K562 (cell line): Measurements from ENCODE around the gene UBXN10. TPM values are rescaled to one million over a fixed set of nuclear protein-coding genes. Genes with fewer than 3 reads are reported as not detected.

ENCODE experiments used
- ATAC-seq: fragments of 200-7000 bp; cut with Tn5 transposase; 3 replicates; pipeline ENCODE4 v1.9.1; 2020; ENCODE audit warnings: moderate library complexity
- BruUV-seq: library from RNA; stranded (reverse); fragments of 400-500 nt; replicated peaks from 2 replicates; lab custom pipeline; 2021; lab: Mats Ljungman, UMichigan
- CTCF ChIA-PET: fragments of 300-600 bp; formaldehyde crosslinking; extraction: SDS; loops from one replicate; lab custom pipeline; 2021; ENCODE audit warnings: low intra/inter-chr PET ratio; lab: Yijun Ruan, JAX
- POLR2A ChIA-PET: fragments of 300-600, 350-650 bp; sonication (Branson Sonifier 250); formaldehyde crosslinking; extraction: SDS; loops from one replicate; lab custom pipeline; 2021; ENCODE audit warnings: antibody characterized with exemption, inconsistent platforms; lab: Yijun Ruan, JAX
- DNase-seq, 4 experiments: peaks; one replicate each; pipeline versions ENCODE4 v3.0.0 to v3.0.0-alpha.2; 2011 to 2018; ENCODE audit warnings: low spot score in 3 of 4, mixed read lengths in 3 of 4; ENCODE audit errors: extremely low read depth in 1 of 4
- FAIRE-seq: peaks from 2 replicates; lab custom pipeline; 2011; peaks lifted over from hg19 to GRCh38; lab: Jason Lieb, UNC
- H2AFZ ChIP-seq: 2 replicates; pipeline ENCODE4 v1.6.0; 2011; ENCODE audit warnings: low read depth, low read length, control low read depth, inconsistent platforms
- H3K27ac ChIP-seq: fragments of 200-600 bp; 3 replicates; pipeline ENCODE4 v1.8.0; 2011; ENCODE audit warnings: low read depth, mild to moderate bottlenecking, control low read depth, inconsistent platforms, low read length, moderate library complexity, mixed read lengths; ENCODE audit errors: extremely low read depth
- H3K27me3 ChIP-seq, 2 experiments: fragments of 300-600 bp in 1 of 2; 2 replicates in 1 of 2; 3 replicates in 1 of 2; pipeline versions ENCODE4 v1.6.0 to v1.8.0; 2011; ENCODE audit warnings: inconsistent platforms in 2 of 2, low read length in 2 of 2, mild to moderate bottlenecking in 1 of 2, mixed read lengths in 1 of 2, moderate library complexity in 1 of 2; ENCODE audit not compliant: control insufficient read depth in 2 of 2, insufficient read depth in 2 of 2
- H3K36me3 ChIP-seq: fragments of 300-600 bp; 3 replicates; pipeline ENCODE4 v1.8.0; 2011; ENCODE audit warnings: mild to moderate bottlenecking, low read length, inconsistent platforms; ENCODE audit not compliant: control insufficient read depth, insufficient read depth
- H3K4me1 ChIP-seq, 2 experiments: fragments of 200-600 bp in 1 of 2; replicated peaks in 1 of 2; 2 replicates in 1 of 2; 3 replicates in 1 of 2; pipeline versions ENCODE4 v1.5.1 to v1.8.0; 2011; ENCODE audit warnings: inconsistent platforms in 2 of 2, low read length in 2 of 2, mild to moderate bottlenecking in 1 of 2, mixed read lengths in 1 of 2, moderate library complexity in 1 of 2; ENCODE audit not compliant: control insufficient read depth in 2 of 2, insufficient read depth in 2 of 2
- H3K4me2 ChIP-seq: 2 replicates; pipeline ENCODE4 v1.6.1; 2011; ENCODE audit warnings: low read length, control low read depth, inconsistent platforms, mixed read lengths; ENCODE audit not compliant: insufficient read depth
- H3K4me3 ChIP-seq: fragments of 200-600 bp; sonication (generic), shearing (Covaris generic); 2 replicates; pipeline ENCODE4 v1.5.1; 2016; ENCODE audit warnings: control low read depth, inconsistent platforms
- H3K79me2 ChIP-seq: fragments of 200-600 bp; 3 replicates; pipeline ENCODE4 v1.8.0; 2011; ENCODE audit warnings: low read length, inconsistent platforms; ENCODE audit not compliant: control insufficient read depth, insufficient read depth
- H3K9ac ChIP-seq, 2 experiments: 2 replicates each; pipeline versions ENCODE4 v1.6.0 to v1.6.1; 2011; ENCODE audit warnings: low read depth in 2 of 2, low read length in 2 of 2, control low read depth in 1 of 2, inconsistent platforms in 1 of 2, mild to moderate bottlenecking in 1 of 2, mixed read lengths in 1 of 2; ENCODE audit not compliant: insufficient read depth in 1 of 2
- H3K9me1 ChIP-seq: one replicate; pipeline ENCODE4 v1.6.0; 2011; ENCODE audit warnings: inconsistent platforms, mild to moderate bottlenecking, low read length, moderate library complexity; ENCODE audit not compliant: control insufficient read depth, insufficient read depth
- H3K9me3 ChIP-seq: replicated peaks from 2 replicates; pipeline ENCODE4 v1.5.1; 2011; ENCODE audit warnings: low read depth, low read length, inconsistent platforms; ENCODE audit not compliant: control insufficient read depth, insufficient read depth
- H4K20me1 ChIP-seq: replicated peaks from 2 replicates; pipeline ENCODE4 v1.6.1; 2011; ENCODE audit warnings: low read length, inconsistent platforms, mixed read lengths; ENCODE audit not compliant: control insufficient read depth, insufficient read depth
- ATF1 ChIP-seq, 2 experiments: fragments of 450-650 bp in 1 of 2; IDR thresholded peaks; 2 replicates each; pipeline ENCODE4 v1.6.1; 2016; ENCODE audit warnings: missing compliant biosample characterization in 1 of 2, missing genetic modification characterization in 1 of 2
- ATF3 ChIP-seq, 2 experiments: fragments of 450-650 bp in 1 of 2; sonication (generic) in 1 of 2; formaldehyde crosslinking in 1 of 2; IDR thresholded peaks in 1 of 2; conservative IDR thresholded peaks in 1 of 2; 2 replicates each; pipeline versions ENCODE4 v1.6.1 to v1.8.1; 2016 to 2023; ENCODE audit warnings: mild to moderate bottlenecking in 2 of 2, moderate library complexity in 2 of 2, inconsistent platforms in 1 of 2, missing genetic modification reagents in 1 of 2
- CTCF ChIP-seq, 3 experiments: IDR thresholded peaks in 2 of 3; conservative IDR thresholded peaks in 1 of 3; 2 replicates each; pipeline ENCODE4 v1.5.1; 2011 to 2012; ENCODE audit warnings: low read length in 3 of 3, mild to moderate bottlenecking in 3 of 3, control low read depth in 2 of 3, improper control_type of control experiment in 1 of 3, inconsistent platforms in 1 of 3, low read depth in 1 of 3, mixed read lengths in 1 of 3, moderate library complexity in 1 of 3; ENCODE audit not compliant: insufficient read depth in 2 of 3
- RBFOX2 ChIP-seq: fragments of 200-400 bp; formaldehyde crosslinking; IDR thresholded peaks from 2 replicates; pipeline ENCODE4 v1.6.1; 2017; ENCODE audit warnings: low read depth, mild to moderate bottlenecking, low read length, moderate library complexity
- RCOR1 ChIP-seq, 2 experiments: IDR thresholded peaks; 2 replicates each; pipeline ENCODE4 v1.6.1; 2012; ENCODE audit warnings: low read depth in 2 of 2, low read length in 2 of 2, borderline replicate concordance in 1 of 2, improper control_type of control experiment in 1 of 2
- SMARCE1 ChIP-seq: fragments of 450-650 bp; IDR thresholded peaks from 2 replicates; pipeline ENCODE4 v1.7.1; 2016; ENCODE audit warnings: mild to moderate bottlenecking
- ZNF197 ChIP-seq: fragments of 200-800 bp; sonication (Bioruptor generic); IDR thresholded peaks from 2 replicates; pipeline ENCODE4 v1.6.1; 2016; ENCODE audit warnings: low read depth, missing genetic modification characterization, missing compliant biosample characterization
- WGBS: fragments of 100-300 bp; shearing (Covaris generic); methylation state at CpG from one replicate; pipeline ENCODE4 v1.1.6; 2016; ENCODE audit warnings: low coverage, mixed read lengths; ENCODE audit not compliant: insufficient coverage; ENCODE audit errors: missing lambda C conversion rate; 5-methylcytosine and 5-hydroxymethylcytosine counted together
- in situ Hi-C: fragments of 300-500 bp; cut with MboI; formaldehyde crosslinking; loops from 4 replicates; pipeline ENCODE4 v1.15.0; 2018; ENCODE audit warnings: inconsistent platforms, mixed read lengths
- intact Hi-C: fragments of 100-400 bp; cut with micrococcal nuclease; formaldehyde crosslinking; loops from 2 replicates; pipeline ENCODE4 v1.14.2; 2022
- polyA plus RNA-seq, 8 experiments: library from polyadenylated mRNA; depleted of rRNA in 4 of 8; stranded (reverse) in 5 of 8; unstranded in 3 of 8; fragments of >200 nt; fragmentation: Nextera tagmentation in 2 of 8; fragmentation: Illumina TruSeq in 1 of 8; extraction: Ambion mirVana in 2 of 8; extraction: Trizol in 1 of 8; gene quantifications; 2 replicates each; pipeline versions ENCODE4 v1.2.1 to v1.2.3, GENCODE V29; 2011 to 2014; ENCODE audit warnings: inconsistent platforms in 1 of 8, missing spikeins in 1 of 8
- total RNA-seq, 7 experiments: library from RNA; depleted of rRNA in 6 of 7; stranded (reverse); fragments of >200 nt in 6 of 7; fragmentation: Illumina TruSeq in 2 of 7; extraction: Trizol in 2 of 7; gene quantifications; 2 replicates each; pipeline versions ENCODE4 v1.2.1 to v1.2.3, GENCODE V29; 2011 to 2021; ENCODE audit warnings: low replicate concordance in 1 of 7

UBXN10 gene
- total and polyA plus RNA-seq, 9 of the 15 experiments (the other 6 are each of a cell fraction or from before 2014, with no cell fraction given), result 10.7 to 17.7 (median 13.6) TPM

GRCh38 chr1:20151906-20152598, 33.8 kb upstream of the UBXN10 start (continued):
- no peak for TF ChIP-seq SMARCE1
- TF ChIP-seq RBFOX2, result peak; percentile 59
- TF ChIP-seq RCOR1 (IDR thresholded peaks at IDR 0.05; ENCODE audit: borderline replicate concordance in 1 of 2, low read depth in 2 of 2, low read length in 2 of 2), result 0 out of 4 replicates have a peak, but pooled peaks of 1 of the 2 experiments have one; percentile 16
- TF ChIP-seq ZNF197 (CRISPR knock-in tag), result no peak
- TF ChIP-seq, all 486 proteins: peak for 41

GRCh38 chr1:20152599-20152930, 33.3 kb upstream of the UBXN10 start:
- Histone ChIP-seq H3K9me1 (no peaks in the 10 kb centered on the region), H2AFZ (no peak overlapping the region; the same call in 1 of the 2 replicates), H3K4me1 (peaks cover 0 to 26% of the 10 kb centered on the region in 2 experiments; a peak in 3 of 5 replicates), H3K4me2 (no peak overlapping the region), H3K27ac (no peak overlapping the region), H4K20me1 (no peaks in the 10 kb centered on the region), H3K79me2 (no peaks in the 10 kb centered on the region), H3K27me3 (peaks cover 0 to 18% of the 10 kb centered on the region in 2 experiments; a peak in 2 of 5 replicates), H3K4me3 (no peak overlapping the region), H3K9ac (peak overlapping the region in 1 of 2 experiments; percentile 82; a peak in 1 of 4 replicates), H3K36me3 (no peaks in the 10 kb centered on the region), H3K9me3 (no peaks in the 10 kb centered on the region)
- DNase-seq (no peak), ATAC-seq (no peak), FAIRE-seq (no peak)
- in situ Hi-C loops, result loop anchor here (5.0 kb wide), 1 partner anchor 240 kb away; no protein-coding TSS in a partner anchor
- ChIA-PET POLR2A (interaction anchor here (0.6 to 1.2 kb wide), 2 partner anchors 30 to 35 kb away, joined by 3 to 5 read pairs; no protein-coding TSS in a partner anchor), CTCF (interaction anchor here (0.5 to 3.0 kb wide), 5 partner anchors 52 to 401 kb away, joined by 3 to 24 read pairs (median 17); no protein-coding TSS in a partner anchor)
- TF ChIP-seq ATF1 (CRISPR knock-in tag; IDR thresholded peaks at IDR 0.05) (no peak), ATF1 (tag; IDR thresholded peaks at IDR 0.05) (0 out of 2 replicates have a peak, but pooled peaks have one; percentile 1), ATF3 (IDR thresholded peaks at IDR 0.05) (no peak), ATF3 (CRISPR knock-in tag; conservative IDR thresholded peaks at IDR 0.05) (no peak), CTCF (IDR thresholded peaks at IDR 0.05 in 2 of 3, conservative IDR thresholded peaks at IDR 0.05 in 1 of 3; ENCODE audit: insufficient read depth in 2 of 3, low read depth in 1 of 3, low read length in 3 of 3) (0 out of 6 replicates have a peak, but pooled peaks of 1 of the 3 experiments have one; percentile 9)
- intact Hi-C loops, result loop anchor here (1.0 to 2.0 kb wide), 3 partner anchors 51 to 234 kb away; no protein-coding TSS in a partner anchor
- no TSS peak for BruUV-seq
- 31% methylated on average over 7 of the region's 7 CpGs for WGBS
